ENCODE data around the gene IGFLR1.

The IGFLR1 gene

GRCh38 chr19:35736913-35737886 lies 5.1 kb downstream of the IGFLR1 start:
- no peak overlapping the region for H3K9ac ChIP-seq (ENCODE audit: low read length)

GRCh38 chr19:35734889-35735288 lies 7.4 kb downstream of the IGFLR1 start:
- Histone ChIP-seq H3K9me2 (replicated peaks; ENCODE audit: insufficient read depth, low read length) (no peaks in the 10 kb centered on the region), H3K9me3 (replicated peaks; ENCODE audit: insufficient read depth, low read length) (no peaks in the 10 kb centered on the region), H3K9ac (ENCODE audit: low read length) (no peak overlapping the region), H3K27ac (ENCODE audit: low read length) (no peak overlapping the region), H3K27me3 (replicated peaks; ENCODE audit: insufficient read depth, low read length) (no peaks in the 10 kb centered on the region), H3K4me3 (ENCODE audit: low read length) (no peak overlapping the region), H3F3A (ENCODE audit: insufficient read depth, low read length) (0 out of 2 replicates have a peak, but pooled peaks cover 5% of the 10 kb centered on the region), H3K4me2 (ENCODE audit: low read depth, low read length) (no peak overlapping the region), H4K20me1 (ENCODE audit: insufficient read depth, low read length) (no peaks in the 10 kb centered on the region), H3K36me3 (replicated peaks; ENCODE audit: insufficient read depth, low read length) (0 out of 2 replicates have a peak, but pooled peaks cover 5% of the 10 kb centered on the region), H3K79me2 (ENCODE audit: low read length) (no peaks in the 10 kb centered on the region), H3K4me1 (ENCODE audit: low read length) (no peaks in the 10 kb centered on the region), H2AFZ (ENCODE audit: low read length) (no peak overlapping the region)
- TF ChIP-seq EZH2 (optimal IDR thresholded peaks at IDR 0.05; ENCODE audit: low read depth, low read length) (no peak), EZH2phosphoT487 (IDR thresholded peaks at IDR 0.05; ENCODE audit: low read length) (no peak), CTCF (IDR thresholded peaks at IDR 0.05; ENCODE audit: low read length) (no peak)
- no peak for DNase-seq

More at GRCh38 chr19:35736913-35737886, 5.1 kb downstream of the IGFLR1 start:
- Histone ChIP-seq H2AFZ (ENCODE audit: low read length) (no peak overlapping the region), H3K4me3 (ENCODE audit: low read length) (no peak overlapping the region), H3K36me3 (replicated peaks; ENCODE audit: insufficient read depth, low read length) (0 out of 2 replicates have a peak, but pooled peaks cover 5% of the 10 kb centered on the region), H3K4me2 (ENCODE audit: low read depth, low read length) (no peak overlapping the region), H3K27me3 (replicated peaks; ENCODE audit: insufficient read depth, low read length) (no peaks in the 10 kb centered on the region), H3K9me3 (replicated peaks; ENCODE audit: insufficient read depth, low read length) (no peaks in the 10 kb centered on the region), H3F3A (ENCODE audit: insufficient read depth, low read length) (peaks cover 19% of the 10 kb centered on the region; the same call in 1 of the 2 replicates), H3K27ac (ENCODE audit: low read length) (no peak overlapping the region), H3K4me1 (ENCODE audit: low read length) (0 out of 2 replicates have a peak, but pooled peaks cover 3% of the 10 kb centered on the region), H3K79me2 (ENCODE audit: low read length) (no peaks in the 10 kb centered on the region), H4K20me1 (ENCODE audit: insufficient read depth, low read length) (no peaks in the 10 kb centered on the region), H3K9me2 (replicated peaks; ENCODE audit: insufficient read depth, low read length) (no peaks in the 10 kb centered on the region)
- no peak for TF ChIP-seq EZH2phosphoT487 (IDR thresholded peaks at IDR 0.05; ENCODE audit: low read length)
- peak; percentile 16 for TF ChIP-seq CTCF (IDR thresholded peaks at IDR 0.05; ENCODE audit: low read length)
- no peak for DNase-seq

GRCh38 chr19:35734273-35734672 lies 8.0 kb downstream of the IGFLR1 start:
- no peaks in the 10 kb centered on the region for H4K20me1 ChIP-seq (ENCODE audit: insufficient read depth, low read length)
- H3K4me3 ChIP-seq (ENCODE audit: low read length): no peak overlapping the region
- H2AFZ ChIP-seq (ENCODE audit: low read length): no peak overlapping the region
- H3K36me3 ChIP-seq (replicated peaks; ENCODE audit: insufficient read depth, low read length): 0 out of 2 replicates have a peak, but pooled peaks cover 5% of the 10 kb centered on the region
- no peaks in the 10 kb centered on the region for H3K9me3 ChIP-seq (replicated peaks; ENCODE audit: insufficient read depth, low read length)
- H3F3A ChIP-seq (ENCODE audit: insufficient read depth, low read length): 0 out of 2 replicates have a peak, but pooled peaks cover 5% of the 10 kb centered on the region
- H3K9ac ChIP-seq (ENCODE audit: low read length): no peak overlapping the region
- DNase-seq: no peak
- no peaks in the 10 kb centered on the region for H3K79me2 ChIP-seq (ENCODE audit: low read length)
- H3K27me3 ChIP-seq (replicated peaks; ENCODE audit: insufficient read depth, low read length): no peaks in the 10 kb centered on the region
- H3K4me1 ChIP-seq (ENCODE audit: low read length): no peaks in the 10 kb centered on the region
- H3K4me2 ChIP-seq (ENCODE audit: low read depth, low read length): no peak overlapping the region
- TF ChIP-seq EZH2 (optimal IDR thresholded peaks at IDR 0.05; ENCODE audit: low read depth, low read length): no peak
- no peak for TF ChIP-seq EZH2phosphoT487 (IDR thresholded peaks at IDR 0.05; ENCODE audit: low read length)
- no peak for TF ChIP-seq CTCF (IDR thresholded peaks at IDR 0.05; ENCODE audit: low read length)
- no peak overlapping the region for H3K27ac ChIP-seq (ENCODE audit: low read length)
- no peaks in the 10 kb centered on the region for H3K9me2 ChIP-seq (replicated peaks; ENCODE audit: insufficient read depth, low read length)
